LNCaP clone FGC (cell line): Measurements from ENCODE around the gene RAG1.

Source experiments
- DNase-seq: peaks from one replicate; pipeline ENCODE4 v3.0.0-alpha.2; 2011; ENCODE audit warnings: low read depth
- H3K4me3 ChIP-seq: 2 replicates; pipeline ENCODE4 v1.5.1; 2011; ENCODE audit warnings: mild to moderate bottlenecking, low read depth, low read length, control low read depth
- TF ChIP-seq, protein P1 (sequence below): IDR thresholded peaks from 2 replicates; pipeline ENCODE4 v1.5.1; 2012; ENCODE audit warnings: mild to moderate bottlenecking; ENCODE audit not compliant: control insufficient read depth, insufficient read depth; ENCODE audit errors: extremely low read depth

The RAG1 gene

DNA sequence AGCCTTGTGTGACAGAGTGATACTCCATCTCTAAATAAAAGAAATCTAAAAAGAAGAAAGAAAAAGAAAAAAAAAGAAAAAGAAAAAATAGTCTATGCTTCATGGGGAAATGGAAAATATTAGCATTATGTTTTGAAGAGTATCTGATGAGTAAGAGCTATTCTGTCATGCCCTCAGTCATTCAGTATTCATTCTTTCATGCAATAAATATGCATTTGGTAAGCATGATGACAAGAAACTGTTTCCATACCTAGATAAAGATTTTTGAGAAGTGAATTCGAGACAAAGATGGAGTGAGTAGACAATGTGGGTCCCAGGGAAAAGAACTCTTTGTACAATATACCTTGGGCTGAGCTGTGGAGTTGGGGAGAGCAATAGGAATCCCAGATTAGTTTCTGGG, 20.3 kb downstream of the RAG1 start:
- TF ChIP-seq, protein P1, sequence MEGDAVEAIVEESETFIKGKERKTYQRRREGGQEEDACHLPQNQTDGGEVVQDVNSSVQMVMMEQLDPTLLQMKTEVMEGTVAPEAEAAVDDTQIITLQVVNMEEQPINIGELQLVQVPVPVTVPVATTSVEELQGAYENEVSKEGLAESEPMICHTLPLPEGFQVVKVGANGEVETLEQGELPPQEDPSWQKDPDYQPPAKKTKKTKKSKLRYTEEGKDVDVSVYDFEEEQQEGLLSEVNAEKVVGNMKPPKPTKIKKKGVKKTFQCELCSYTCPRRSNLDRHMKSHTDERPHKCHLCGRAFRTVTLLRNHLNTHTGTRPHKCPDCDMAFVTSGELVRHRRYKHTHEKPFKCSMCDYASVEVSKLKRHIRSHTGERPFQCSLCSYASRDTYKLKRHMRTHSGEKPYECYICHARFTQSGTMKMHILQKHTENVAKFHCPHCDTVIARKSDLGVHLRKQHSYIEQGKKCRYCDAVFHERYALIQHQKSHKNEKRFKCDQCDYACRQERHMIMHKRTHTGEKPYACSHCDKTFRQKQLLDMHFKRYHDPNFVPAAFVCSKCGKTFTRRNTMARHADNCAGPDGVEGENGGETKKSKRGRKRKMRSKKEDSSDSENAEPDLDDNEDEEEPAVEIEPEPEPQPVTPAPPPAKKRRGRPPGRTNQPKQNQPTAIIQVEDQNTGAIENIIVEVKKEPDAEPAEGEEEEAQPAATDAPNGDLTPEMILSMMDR: no peak
- no peak for DNase-seq
- H3K4me3 ChIP-seq: no peak overlapping the region

DNA sequence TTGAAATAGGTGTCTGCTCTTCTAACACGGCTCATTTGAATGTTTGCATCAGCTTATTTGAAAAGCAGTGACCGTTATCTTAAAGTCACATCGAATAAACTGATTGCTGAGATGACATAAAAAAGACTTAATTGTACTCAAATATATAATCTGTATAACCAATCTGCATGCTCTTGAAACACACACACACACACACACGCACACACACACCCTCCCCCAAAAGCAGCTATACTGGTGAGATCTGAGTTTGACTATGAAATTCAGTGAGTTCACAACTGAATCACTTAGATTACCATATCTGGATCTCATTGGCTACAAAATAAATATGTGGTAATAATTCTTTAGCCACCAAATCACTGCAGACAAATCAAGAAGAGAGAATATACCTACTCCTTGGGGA, 22.7 kb downstream of the RAG1 start:
- H3K4me3 ChIP-seq: no peak overlapping the region
- no peak for DNase-seq
- TF ChIP-seq, protein P1: no peak

DNA sequence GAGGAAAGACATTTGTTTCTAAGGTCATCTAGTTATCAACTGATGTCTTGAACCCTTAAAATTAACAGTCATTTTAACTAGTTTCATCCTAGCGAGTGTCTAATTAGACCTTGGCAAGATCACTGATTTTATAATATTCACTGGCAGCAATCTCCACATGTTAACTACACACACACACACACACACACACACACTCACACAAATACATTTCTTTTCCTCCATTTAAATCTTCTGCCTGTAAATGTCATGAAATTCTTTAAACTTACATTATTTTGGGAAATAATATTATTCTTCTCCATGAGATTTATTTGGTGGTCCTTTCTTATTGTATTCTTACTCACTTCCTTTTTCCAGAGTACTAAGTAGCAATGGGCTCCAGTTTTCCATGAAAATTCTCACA, 23.6 kb downstream of the RAG1 start:
- no peak for DNase-seq
- no peak overlapping the region for H3K4me3 ChIP-seq
- TF ChIP-seq, protein P1: no peak

DNA sequence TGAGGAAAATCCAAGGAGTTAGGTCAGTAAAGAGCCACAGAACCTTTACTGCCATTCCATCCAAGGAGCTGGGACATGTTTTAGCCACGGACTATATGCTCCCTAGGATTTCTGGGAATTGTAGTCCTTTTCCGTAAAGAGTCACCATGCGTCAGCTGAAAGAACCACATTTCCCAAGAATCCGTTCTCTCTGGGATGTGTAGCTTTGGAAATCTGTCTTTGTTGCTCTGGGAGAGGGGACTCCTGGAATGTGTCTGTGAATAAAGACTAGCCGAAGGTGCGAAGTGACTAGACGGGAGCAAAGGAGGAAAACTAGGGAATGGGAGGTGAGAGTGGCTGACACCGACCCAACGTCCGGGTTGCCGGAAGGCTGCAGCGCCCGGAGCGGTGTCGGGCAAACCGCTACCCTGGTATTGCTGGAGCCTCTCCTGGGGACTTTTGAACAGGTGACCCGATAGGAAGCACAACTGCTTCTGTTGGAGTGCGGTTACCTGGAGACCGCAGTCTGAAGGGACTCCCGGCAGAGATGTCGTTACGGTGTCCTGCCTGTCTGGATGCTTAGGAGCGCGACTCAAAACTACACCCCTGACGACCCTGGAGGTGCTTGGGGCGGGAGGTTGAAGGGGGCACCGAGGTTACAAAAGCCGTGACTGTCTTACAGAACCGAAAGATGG, 26.6 kb downstream of the RAG1 start, which contains the start of gene IFTAP:
Gene IFTAP, plus strand, starts transcription at position 187 of the 674 bp plus-strand sequence. CDS start 15,602 bp downstream, outside the sequence.
- TF ChIP-seq, protein P1: no peak
- H3K4me3 ChIP-seq: peak within 1 kb of the TSS; percentile 74
- peak; percentile 85 for DNase-seq

DNA sequence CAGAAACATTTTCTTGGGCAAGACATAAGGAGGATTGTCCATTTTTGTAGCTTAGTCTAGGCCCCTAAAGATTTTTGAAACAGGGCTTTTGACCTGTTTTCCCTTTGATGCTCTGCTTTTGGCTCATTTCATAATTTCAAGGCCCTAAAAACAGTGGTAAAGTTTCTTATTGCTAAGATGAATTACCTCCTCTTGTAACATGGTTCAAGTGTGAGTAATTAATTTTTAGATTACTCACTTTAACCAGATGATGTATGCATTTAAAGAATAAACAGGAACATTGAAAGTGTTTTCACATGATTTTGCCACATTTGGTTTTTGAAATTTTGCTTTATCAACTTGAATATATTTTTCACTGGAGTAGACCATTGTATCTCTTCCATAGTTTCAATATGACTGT, 29.1 kb downstream of the RAG1 start:
- no peak for DNase-seq
- H3K4me3 ChIP-seq: no peak overlapping the region
- TF ChIP-seq, protein P1: no peak

DNA sequence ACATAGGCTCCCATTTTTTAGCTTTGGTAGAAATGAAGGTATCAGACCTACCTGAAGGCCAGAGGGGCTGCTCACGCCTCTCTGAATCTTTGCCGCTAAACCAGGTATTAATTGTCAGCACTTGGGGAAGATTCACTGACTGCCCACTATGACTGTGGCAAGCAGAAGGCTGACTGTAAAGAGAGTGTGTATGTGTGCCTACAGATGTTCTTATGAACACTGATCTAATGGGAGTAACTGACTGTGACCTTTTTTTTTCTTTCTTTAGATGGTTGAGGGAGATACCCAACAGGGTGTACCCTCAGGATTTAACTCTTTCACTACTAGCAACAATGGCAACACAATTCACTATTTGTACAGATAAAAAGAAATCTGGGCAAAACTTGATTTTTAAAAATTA, 30.2 kb downstream of the RAG1 start, which contains the start of gene RAG2:
Gene RAG2, minus strand, starts transcription at position 186 of the 400 bp plus-strand sequence. CDS start 4,068 bp downstream, outside the sequence.
- H3K4me3 ChIP-seq: no peak within 1 kb of the TSS
- TF ChIP-seq, protein P1: no peak
- DNase-seq: no peak

DNA sequence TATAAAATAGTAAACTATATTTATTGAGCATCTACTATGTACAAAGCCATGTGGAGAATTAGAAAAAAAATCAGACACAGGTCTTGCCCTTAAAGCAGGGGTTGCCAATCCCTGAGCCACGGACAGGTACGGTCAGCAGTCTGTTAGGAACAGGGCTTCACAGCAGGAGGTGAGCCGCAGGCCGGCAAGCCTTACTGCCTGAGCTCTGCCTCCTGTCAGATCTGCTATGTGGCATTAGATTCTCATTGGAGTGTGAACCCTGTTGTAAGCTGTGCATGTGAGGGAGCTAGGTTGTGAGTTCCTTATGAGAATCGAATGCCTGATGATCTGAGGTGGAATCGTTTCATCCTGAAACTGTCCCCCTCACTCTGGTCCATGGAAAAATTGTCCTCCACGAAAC, 32.4 kb downstream of the RAG1 start:
- no peak overlapping the region for H3K4me3 ChIP-seq
- TF ChIP-seq, protein P1: no peak
- DNase-seq: no peak
